ENCODE results near the gene ARHGEF37.

Gene ARHGEF37

DNA sequence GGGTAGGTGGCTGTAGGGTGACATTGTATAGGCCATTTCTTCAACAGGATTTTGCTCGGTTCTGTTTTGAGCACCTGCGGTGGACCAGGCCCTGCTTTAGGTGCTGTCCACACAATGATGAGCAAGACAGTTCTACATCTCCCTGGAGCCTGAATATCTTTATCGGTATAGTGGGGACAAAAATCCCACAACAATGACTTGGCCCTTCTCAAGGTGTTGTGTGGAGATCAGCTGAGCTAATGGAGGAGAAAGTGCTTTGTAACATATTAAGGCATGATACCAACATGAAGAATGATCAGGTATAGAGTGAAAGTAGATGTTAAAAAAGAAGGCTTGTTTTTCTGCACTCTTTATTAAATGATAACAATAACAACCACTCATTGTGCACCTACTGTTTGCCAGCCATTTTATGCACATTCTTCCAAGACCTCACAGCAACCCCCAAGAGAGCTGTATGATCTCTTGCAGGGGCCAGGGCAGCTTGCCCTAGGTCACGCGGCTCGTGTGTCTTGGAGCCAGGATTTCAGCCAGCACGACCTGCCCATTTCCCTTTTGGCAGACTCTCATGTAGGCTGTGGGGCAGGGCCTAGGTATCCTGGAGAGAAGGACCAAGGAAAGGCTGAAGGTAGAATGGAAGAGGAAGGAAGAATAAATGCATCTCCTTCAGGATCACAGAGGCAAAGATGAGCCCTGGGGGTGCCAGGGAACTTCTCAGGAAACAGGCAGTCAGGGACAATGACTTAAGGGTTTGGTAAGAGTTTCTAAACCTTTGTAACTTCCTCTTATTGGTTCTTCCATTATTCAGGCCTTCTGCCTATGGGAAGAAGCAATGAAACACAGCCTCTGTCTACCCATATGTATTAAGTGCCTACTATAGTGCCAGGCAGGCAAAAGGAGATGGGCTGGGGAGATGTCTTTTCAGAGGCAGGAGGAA lies 98.8 kb downstream of the ARHGEF37 start:
- no peak for DNase-seq

- no peak for DNase-seq
Measured at GRCh38 chr5:149680810-149681221, 99.5 kb downstream of the ARHGEF37 start.

- no peak for DNase-seq
Measured at GRCh38 chr5:149681252-149681651, 100.0 kb downstream of the ARHGEF37 start.

DNA sequence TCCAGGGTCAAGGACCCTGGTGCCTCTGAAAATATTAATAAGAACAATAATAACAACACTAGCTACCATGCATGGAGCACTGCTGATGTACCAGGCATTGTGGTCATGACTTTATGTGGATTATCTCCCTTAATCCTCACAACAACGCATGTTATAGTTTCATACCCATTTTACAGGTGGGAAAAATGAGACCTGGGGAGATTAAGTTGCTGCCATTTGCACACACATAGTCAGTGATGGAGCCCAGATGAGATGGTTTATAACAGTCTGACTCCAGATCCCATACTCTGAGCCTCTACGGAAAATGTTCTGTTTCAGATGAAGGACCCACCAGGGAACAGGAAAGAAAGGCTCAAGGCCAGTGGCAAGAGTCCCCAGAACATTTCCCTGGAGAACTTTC lies 100.6 kb downstream of the ARHGEF37 start:
- DNase-seq: no peak

DNA sequence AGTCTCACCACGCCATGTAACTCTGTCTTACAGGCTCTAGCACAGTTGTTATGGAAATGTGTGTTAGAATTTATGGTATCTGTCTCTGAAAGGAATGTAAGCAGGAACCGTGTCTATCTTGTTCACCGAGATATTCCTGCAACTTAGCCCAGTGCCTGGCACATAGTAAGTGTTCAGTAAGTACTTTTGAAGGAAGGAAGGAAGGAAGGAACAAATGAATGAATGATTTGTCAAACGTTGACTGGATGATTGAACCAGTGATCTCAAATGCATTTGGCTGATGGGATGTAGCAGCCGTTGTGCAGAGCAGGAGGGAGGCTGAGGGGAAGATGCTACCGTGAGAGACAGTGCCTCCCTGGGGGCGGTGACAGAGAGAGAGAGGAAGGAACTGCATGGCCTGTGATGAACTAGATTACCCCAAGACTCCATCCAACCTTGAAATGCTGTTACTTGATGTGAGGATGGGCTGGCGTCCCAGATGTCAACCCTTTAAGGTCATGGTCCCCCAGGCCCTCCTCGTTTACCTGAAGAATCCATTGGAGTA lies 101.3 kb downstream of the ARHGEF37 start:
- no peak for DNase-seq

DNA sequence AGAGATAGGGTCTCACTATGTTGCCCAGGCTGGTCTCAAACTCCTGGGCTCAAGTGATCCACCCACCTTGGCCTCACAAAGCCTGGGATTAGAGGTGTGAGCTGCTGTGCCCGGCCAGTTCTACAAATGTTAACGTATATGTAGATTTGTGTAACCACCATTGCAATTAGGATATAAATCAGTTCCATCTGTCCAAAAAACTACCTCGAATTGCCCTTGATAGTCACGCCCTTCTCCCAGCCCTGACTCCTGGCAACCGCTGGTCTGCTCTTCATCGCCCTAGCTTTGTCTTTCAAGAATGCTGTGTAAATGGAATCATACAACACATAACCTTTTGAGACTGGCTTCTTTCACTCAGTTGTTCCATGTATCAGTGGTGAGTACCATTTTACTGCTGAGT lies 102.7 kb downstream of the ARHGEF37 start:
- DNase-seq: no peak

DNA sequence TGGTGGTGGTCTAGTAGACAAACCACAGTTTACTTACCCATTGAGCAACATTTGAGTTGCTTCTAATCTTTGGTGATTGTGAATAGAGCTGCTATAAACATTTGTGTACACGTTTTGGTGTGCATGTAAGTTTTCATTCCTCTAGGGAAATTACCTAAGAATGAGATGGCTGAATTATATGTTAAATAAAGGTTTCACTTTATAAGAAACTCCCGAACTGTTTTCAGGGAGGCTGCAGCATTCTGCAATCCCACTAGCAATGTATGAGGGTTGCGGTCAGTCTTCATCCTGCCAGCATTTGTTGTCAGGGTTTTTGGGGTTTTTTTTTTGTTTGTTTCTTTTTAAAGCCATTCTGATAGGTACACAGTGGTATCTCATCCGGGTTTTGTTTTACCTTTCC lies 103.1 kb downstream of the ARHGEF37 start:
- DNase-seq: no peak
